Prostate gland (tissue), 2 donors: Measurements from ENCODE around the gene FAXDC2. TPM values are rescaled to one million over a fixed set of nuclear protein-coding genes. Genes with fewer than 3 reads are reported as not detected.
A peak's percentile ranks its signal among the peaks of the same experiment; 100 is the strongest.

Experiments used
- DNase-seq: peaks from one replicate; pipeline ENCODE4 v3.0.0-alpha.2; 2019; ENCODE audit warnings: low spot score
- H3K27ac ChIP-seq, 2 donors: fragments of 200-600 bp; sonication (generic); 2 replicates each; pipeline ENCODE4 v1.5.1; 2017 to 2019
- H3K27me3 ChIP-seq: fragments of 200-600 bp; sonication (generic); replicated peaks from 2 replicates; pipeline ENCODE4 v1.5.1; 2019; ENCODE audit not compliant: insufficient read depth
- H3K36me3 ChIP-seq, 2 donors: fragments of 200-600 bp; sonication (generic); 1 replicate in 1 of 2; 2 replicates in 1 of 2; pipeline versions ENCODE4 v1.5.1 to v1.8.1; 2017 to 2019
- H3K4me1 ChIP-seq: fragments of 200-600 bp; sonication (generic); replicated peaks from 2 replicates; pipeline ENCODE4 v1.5.1; 2019
- H3K4me3 ChIP-seq, 2 donors: fragments of 200-600 bp; sonication (generic); 2 replicates each; pipeline ENCODE4 v1.5.1; 2017 to 2019
- H3K9me3 ChIP-seq: fragments of 200-600 bp; sonication (generic); 2 replicates; pipeline ENCODE4 v1.5.1; 2017
- POLR2A ChIP-seq: fragments of 450-650 bp; IDR thresholded peaks from one replicate; pipeline ENCODE4 v1.6.1; 2016; ENCODE audit warnings: antibody characterized with exemption, mild to moderate bottlenecking
- POLR2AphosphoS5 ChIP-seq: sonication (generic); formaldehyde crosslinking; IDR thresholded peaks from one replicate; pipeline ENCODE4 v1.6.1; 2017; ENCODE audit warnings: antibody characterized with exemption
- WGBS: methylation state at CpG from one replicate; pipeline ENCODE4 v1.1.5; 2018; 5-methylcytosine and 5-hydroxymethylcytosine counted together
- intact Hi-C: fragments of 100-400 bp; cut with DNase I; formaldehyde crosslinking; loops from one replicate; pipeline ENCODE4 v1.14.2; 2022
- total RNA-seq, 2 donors: library from RNA; depleted of rRNA; stranded (reverse); fragments of >200 nt; gene quantifications; one replicate each; pipeline ENCODE4 v1.1.0, GENCODE V29; 2016
- TF ChIP-seq, protein P1 (sequence below), 4 experiments: fragments of 200-600 bp in 2 of 4; fragments of 450-650 bp in 2 of 4; sonication (generic) in 2 of 4; IDR thresholded peaks; 1 replicate in 3 of 4; 2 replicates in 1 of 4; pipeline ENCODE4 v1.5.1; 2016 to 2019; ENCODE audit warnings: antibody characterized with exemption in 4 of 4, mild to moderate bottlenecking in 2 of 4, moderate library complexity in 2 of 4

The FAXDC2 gene
- total RNA-seq, 2 donors from 2014 or later, result 35.3 to 81.7 TPM

GRCh38 chr5:154873791-154874331 lies 23.5 kb upstream of the FAXDC2 start:
- TF ChIP-seq, protein P1, sequence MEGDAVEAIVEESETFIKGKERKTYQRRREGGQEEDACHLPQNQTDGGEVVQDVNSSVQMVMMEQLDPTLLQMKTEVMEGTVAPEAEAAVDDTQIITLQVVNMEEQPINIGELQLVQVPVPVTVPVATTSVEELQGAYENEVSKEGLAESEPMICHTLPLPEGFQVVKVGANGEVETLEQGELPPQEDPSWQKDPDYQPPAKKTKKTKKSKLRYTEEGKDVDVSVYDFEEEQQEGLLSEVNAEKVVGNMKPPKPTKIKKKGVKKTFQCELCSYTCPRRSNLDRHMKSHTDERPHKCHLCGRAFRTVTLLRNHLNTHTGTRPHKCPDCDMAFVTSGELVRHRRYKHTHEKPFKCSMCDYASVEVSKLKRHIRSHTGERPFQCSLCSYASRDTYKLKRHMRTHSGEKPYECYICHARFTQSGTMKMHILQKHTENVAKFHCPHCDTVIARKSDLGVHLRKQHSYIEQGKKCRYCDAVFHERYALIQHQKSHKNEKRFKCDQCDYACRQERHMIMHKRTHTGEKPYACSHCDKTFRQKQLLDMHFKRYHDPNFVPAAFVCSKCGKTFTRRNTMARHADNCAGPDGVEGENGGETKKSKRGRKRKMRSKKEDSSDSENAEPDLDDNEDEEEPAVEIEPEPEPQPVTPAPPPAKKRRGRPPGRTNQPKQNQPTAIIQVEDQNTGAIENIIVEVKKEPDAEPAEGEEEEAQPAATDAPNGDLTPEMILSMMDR (IDR thresholded peaks at IDR 0.05), result no peak
- TF ChIP-seq POLR2A (no peak), POLR2AphosphoS5 (no peak)
- Histone ChIP-seq H3K9me3 (no peaks in the 10 kb centered on the region), H3K4me3 (no peak overlapping the region), H3K36me3 (no peaks in the 10 kb centered on the region), H3K27me3 (no peaks in the 10 kb centered on the region), H3K4me1 (no peaks in the 10 kb centered on the region), H3K27ac (peak overlapping the region in 1 of 2 donors; percentile 69)
- intact Hi-C loops, result no loop called here
- no peak for DNase-seq
- WGBS, result 79% methylated on average over 5 of the region's 5 CpGs

DNA sequence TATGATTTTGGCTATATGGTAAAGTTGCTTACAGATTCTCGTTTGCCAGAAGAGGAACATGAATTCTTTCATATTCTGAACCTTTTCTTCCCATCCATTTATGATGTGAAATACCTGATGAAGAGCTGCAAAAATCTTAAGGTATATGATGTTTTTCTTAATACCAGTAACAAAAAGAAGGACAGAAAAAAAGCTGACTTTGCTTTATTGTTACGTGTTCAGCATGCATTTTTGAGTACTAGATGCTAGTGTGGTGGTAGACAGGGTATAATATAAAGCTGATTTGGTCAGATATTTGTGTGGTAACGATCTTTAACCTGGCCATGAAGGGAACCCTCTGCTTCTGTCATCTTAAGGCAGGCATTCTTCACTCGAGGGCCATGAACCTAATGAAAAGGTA lies 21.3 kb upstream of the FAXDC2 start:
- H3K27ac ChIP-seq, result no peak overlapping the region
- H3K4me3 ChIP-seq, result no peak overlapping the region
- H3K27me3 ChIP-seq, result no peaks in the 10 kb centered on the region
- intact Hi-C loops, result no loop called here
- no peaks in the 10 kb centered on the region for H3K36me3 ChIP-seq
- DNase-seq, result no peak
- TF ChIP-seq, protein P1 (IDR thresholded peaks at IDR 0.05), result no peak
- TF ChIP-seq POLR2AphosphoS5 (no peak), POLR2A (no peak)
- no peaks in the 10 kb centered on the region for H3K4me1 ChIP-seq
- no peaks in the 10 kb centered on the region for H3K9me3 ChIP-seq
- 94% methylated on average over 4 of the region's 4 CpGs for WGBS

GRCh38 chr5:154868702-154869101 lies 18.3 kb upstream of the FAXDC2 start:
- 91% methylated on average over 5 of the region's 5 CpGs for WGBS
- no peaks in the 10 kb centered on the region for H3K27me3 ChIP-seq
- no peaks in the 10 kb centered on the region for H3K4me1 ChIP-seq
- no peak overlapping the region for H3K4me3 ChIP-seq
- H3K9me3 ChIP-seq, result no peaks in the 10 kb centered on the region
- no peak for DNase-seq
- intact Hi-C loops, result no loop called here
- TF ChIP-seq POLR2A (no peak), POLR2AphosphoS5 (no peak)
- TF ChIP-seq, protein P1 (IDR thresholded peaks at IDR 0.05), result no peak
- no peaks in the 10 kb centered on the region for H3K36me3 ChIP-seq
- H3K27ac ChIP-seq, result no peak overlapping the region

DNA sequence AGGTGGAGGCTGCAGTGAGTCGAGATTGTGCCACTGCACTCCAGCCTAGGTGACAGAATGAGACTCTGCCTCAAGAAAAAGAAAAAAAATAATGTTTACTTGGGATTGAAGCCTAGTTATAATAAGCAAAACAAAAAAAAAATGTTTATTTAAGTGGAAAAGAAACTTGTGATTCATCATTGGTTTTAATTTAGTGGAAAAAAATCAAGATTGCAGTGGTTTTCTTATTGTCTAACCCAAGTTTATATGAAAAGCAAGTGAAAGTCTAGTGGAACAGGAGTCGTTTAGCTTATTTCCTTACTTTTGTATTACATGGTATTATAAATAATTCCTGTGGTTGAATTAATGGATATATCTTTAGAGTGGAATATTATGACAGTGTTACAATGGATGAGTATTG lies 16.4 kb upstream of the FAXDC2 start:
- intact Hi-C loops, result no loop called here
- no peak for TF ChIP-seq POLR2A
- no peak for TF ChIP-seq POLR2AphosphoS5
- TF ChIP-seq, protein P1 (IDR thresholded peaks at IDR 0.05), result no peak
- Histone ChIP-seq H3K27ac (no peak overlapping the region), H3K36me3 (no peaks in the 10 kb centered on the region), H3K9me3 (no peaks in the 10 kb centered on the region), H3K4me1 (no peaks in the 10 kb centered on the region), H3K27me3 (no peaks in the 10 kb centered on the region), H3K4me3 (no peak overlapping the region)
- WGBS, result 67% methylated on average over 2 of the region's 2 CpGs
- DNase-seq, result no peak

DNA sequence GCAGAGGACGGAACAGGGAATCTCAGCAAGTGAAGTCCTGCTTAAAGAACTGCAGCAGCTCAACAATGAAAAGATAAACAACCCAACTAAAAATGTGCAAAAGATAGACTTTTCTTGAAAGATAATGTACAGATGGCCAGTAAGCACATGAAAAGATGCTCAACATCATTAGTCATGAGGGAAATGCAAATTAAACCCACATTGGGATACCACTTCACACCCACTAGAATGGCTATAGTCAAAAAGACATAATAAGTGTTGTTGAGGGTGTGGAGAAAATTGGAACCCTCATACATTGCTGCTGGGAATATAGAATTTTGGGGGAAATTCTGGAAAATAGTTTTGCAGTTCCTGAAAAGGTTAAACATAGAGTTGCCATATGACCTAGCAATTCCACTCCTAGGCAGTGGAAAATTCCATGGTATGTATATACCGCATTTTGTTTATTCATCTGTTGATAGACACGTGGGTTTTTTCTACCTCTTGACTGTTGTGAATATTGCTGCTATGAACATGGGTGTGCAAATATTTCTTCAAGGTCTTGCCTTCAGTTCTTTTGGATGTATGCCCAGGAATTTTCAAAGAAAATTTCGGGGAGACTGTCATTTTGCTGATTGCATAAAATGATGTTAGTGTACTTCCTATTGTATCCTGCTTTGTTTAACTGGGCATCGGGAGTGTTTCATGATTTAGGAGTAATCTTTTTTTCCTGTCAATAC lies 15.2 kb upstream of the FAXDC2 start:
- no peak for DNase-seq
- Histone ChIP-seq H3K36me3 (no peaks in the 10 kb centered on the region), H3K27ac (no peak overlapping the region), H3K4me1 (no peaks in the 10 kb centered on the region), H3K9me3 (no peaks in the 10 kb centered on the region), H3K4me3 (no peak overlapping the region), H3K27me3 (no peaks in the 10 kb centered on the region)
- TF ChIP-seq POLR2AphosphoS5 (no peak), POLR2A (no peak)
- TF ChIP-seq, protein P1 (IDR thresholded peaks at IDR 0.05), result no peak
- intact Hi-C loops, result no loop called here
- 58% methylated on average over 5 of the region's 5 CpGs for WGBS
